ENCODE measurements around the gene MYO1E. TPM values are rescaled to one million over a fixed set of nuclear protein-coding genes. Genes with fewer than 3 reads are reported as not detected.

The MYO1E gene
- polyA plus RNA-seq, 1 donor from 2014 or later, result 0.38 TPM

- H4K20me1 ChIP-seq (ENCODE audit: insufficient read depth), result no peaks in the 10 kb centered on the region
- TF ChIP-seq, protein P1, sequence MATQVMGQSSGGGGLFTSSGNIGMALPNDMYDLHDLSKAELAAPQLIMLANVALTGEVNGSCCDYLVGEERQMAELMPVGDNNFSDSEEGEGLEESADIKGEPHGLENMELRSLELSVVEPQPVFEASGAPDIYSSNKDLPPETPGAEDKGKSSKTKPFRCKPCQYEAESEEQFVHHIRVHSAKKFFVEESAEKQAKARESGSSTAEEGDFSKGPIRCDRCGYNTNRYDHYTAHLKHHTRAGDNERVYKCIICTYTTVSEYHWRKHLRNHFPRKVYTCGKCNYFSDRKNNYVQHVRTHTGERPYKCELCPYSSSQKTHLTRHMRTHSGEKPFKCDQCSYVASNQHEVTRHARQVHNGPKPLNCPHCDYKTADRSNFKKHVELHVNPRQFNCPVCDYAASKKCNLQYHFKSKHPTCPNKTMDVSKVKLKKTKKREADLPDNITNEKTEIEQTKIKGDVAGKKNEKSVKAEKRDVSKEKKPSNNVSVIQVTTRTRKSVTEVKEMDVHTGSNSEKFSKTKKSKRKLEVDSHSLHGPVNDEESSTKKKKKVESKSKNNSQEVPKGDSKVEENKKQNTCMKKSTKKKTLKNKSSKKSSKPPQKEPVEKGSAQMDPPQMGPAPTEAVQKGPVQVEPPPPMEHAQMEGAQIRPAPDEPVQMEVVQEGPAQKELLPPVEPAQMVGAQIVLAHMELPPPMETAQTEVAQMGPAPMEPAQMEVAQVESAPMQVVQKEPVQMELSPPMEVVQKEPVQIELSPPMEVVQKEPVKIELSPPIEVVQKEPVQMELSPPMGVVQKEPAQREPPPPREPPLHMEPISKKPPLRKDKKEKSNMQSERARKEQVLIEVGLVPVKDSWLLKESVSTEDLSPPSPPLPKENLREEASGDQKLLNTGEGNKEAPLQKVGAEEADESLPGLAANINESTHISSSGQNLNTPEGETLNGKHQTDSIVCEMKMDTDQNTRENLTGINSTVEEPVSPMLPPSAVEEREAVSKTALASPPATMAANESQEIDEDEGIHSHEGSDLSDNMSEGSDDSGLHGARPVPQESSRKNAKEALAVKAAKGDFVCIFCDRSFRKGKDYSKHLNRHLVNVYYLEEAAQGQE (IDR thresholded peaks at IDR 0.05; ENCODE audit: borderline replicate concordance), result no peak
- TF ChIP-seq POLR2AphosphoS5 (IDR thresholded peaks at IDR 0.05) (no peak), MXI1 (conservative IDR thresholded peaks at IDR 0.05; ENCODE audit: poor library complexity, severe bottlenecking) (no peak), EZH2 (IDR thresholded peaks at IDR 0.05; ENCODE audit: borderline replicate concordance, insufficient read depth, low read length, poor library complexity, severe bottlenecking) (no peak), SMC3 (conservative IDR thresholded peaks at IDR 0.05; ENCODE audit: poor library complexity) (no peak), TAF1 (IDR thresholded peaks at IDR 0.05; ENCODE audit: low read depth) (no peak), CTCF (IDR thresholded peaks at IDR 0.05; ENCODE audit: poor library complexity, severe bottlenecking) (no peak), RAD21 (conservative IDR thresholded peaks at IDR 0.05) (no peak), EP300 (conservative IDR thresholded peaks at IDR 0.05; ENCODE audit: poor library complexity, severe bottlenecking) (no peak)
- H3K27ac ChIP-seq (ENCODE audit: low read length), result no peak overlapping the region
Observed at GRCh38 chr15:59222906-59223550, 149.6 kb downstream of the MYO1E start.

DNA sequence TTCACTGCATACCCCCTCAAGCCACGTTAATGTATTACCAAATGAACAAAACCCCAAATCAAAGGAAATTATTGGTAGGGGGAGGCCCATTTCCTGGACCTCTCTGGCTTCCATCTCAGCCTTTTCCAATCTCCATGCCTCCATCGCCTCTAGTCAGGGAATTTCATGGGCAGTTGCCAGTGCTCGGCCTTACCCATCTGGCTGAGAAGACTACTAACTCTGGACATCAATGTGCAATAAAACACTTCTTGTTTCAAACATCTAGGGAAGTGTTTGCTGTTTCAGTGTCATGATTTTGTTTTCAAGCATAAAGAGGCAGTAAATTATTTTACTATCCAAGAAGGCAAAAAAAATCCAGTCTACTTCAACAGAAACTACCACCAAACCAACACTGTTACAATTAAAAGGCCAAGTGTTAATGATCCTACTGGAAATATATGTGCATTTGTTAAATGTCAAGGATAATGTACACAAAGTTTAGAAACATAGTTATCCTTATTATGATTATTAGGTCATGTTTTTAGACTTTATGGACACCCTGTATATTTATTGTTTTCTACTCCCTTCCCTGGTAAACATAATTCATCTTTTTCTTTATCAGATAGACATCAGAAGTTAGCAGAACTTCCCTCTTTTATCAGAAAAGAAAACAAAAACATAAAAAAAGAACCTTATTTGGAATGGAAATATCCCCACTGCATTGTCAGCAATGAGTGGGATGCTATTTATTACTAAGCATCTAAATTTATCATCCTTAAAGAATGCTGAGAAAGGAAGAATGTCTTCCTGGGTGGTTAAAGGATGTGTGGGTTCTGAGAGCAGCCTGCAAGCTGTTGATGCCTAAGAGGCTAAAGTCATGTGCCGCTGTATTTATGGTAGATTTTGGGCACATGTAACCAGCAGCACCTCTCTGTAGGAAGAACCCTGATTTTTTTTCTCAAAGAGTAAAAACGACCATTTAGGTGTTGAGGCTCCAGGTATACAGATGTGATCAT lies 150.9 kb downstream of the MYO1E start:
- H3K27me3 ChIP-seq (ENCODE audit: insufficient read depth, low read depth, low read length), result no peaks in the 10 kb centered on the region
- no peaks in the 10 kb centered on the region for H3K36me3 ChIP-seq (ENCODE audit: insufficient read depth, low read length)
- no peaks in the 10 kb centered on the region for H3K79me2 ChIP-seq (replicated peaks; ENCODE audit: insufficient read depth, low read length)
- no peak overlapping the region for H3K27ac ChIP-seq (ENCODE audit: low read length)
- TF ChIP-seq EZH2 (IDR thresholded peaks at IDR 0.05; ENCODE audit: borderline replicate concordance, insufficient read depth, low read length, poor library complexity, severe bottlenecking) (no peak), POLR2AphosphoS5 (IDR thresholded peaks at IDR 0.05) (no peak), RAD21 (conservative IDR thresholded peaks at IDR 0.05) (no peak), TAF1 (IDR thresholded peaks at IDR 0.05; ENCODE audit: low read depth) (no peak), SMC3 (conservative IDR thresholded peaks at IDR 0.05; ENCODE audit: poor library complexity) (no peak), MXI1 (conservative IDR thresholded peaks at IDR 0.05; ENCODE audit: poor library complexity, severe bottlenecking) (no peak), CTCF (IDR thresholded peaks at IDR 0.05; ENCODE audit: poor library complexity, severe bottlenecking) (no peak), EP300 (conservative IDR thresholded peaks at IDR 0.05; ENCODE audit: poor library complexity, severe bottlenecking) (no peak)
- TF ChIP-seq, protein P1 (IDR thresholded peaks at IDR 0.05; ENCODE audit: borderline replicate concordance), result no peak
- no peak overlapping the region for H2AFZ ChIP-seq (ENCODE audit: low read depth, low read length)
- no peak overlapping the region for H3K4me2 ChIP-seq (ENCODE audit: low read length)
- no peaks in the 10 kb centered on the region for H3F3A ChIP-seq (ENCODE audit: insufficient read depth, low read length, poor library complexity, severe bottlenecking)
- H3K9me2 ChIP-seq (ENCODE audit: insufficient read depth, low read length), result no peaks in the 10 kb centered on the region
- no peaks in the 10 kb centered on the region for H4K20me1 ChIP-seq (ENCODE audit: insufficient read depth)
- H3K4me3 ChIP-seq (ENCODE audit: low read length), result no peak overlapping the region
- H3K9me3 ChIP-seq (ENCODE audit: low read length), result no peaks in the 10 kb centered on the region
- H3K9ac ChIP-seq (ENCODE audit: low read length), result no peak overlapping the region

More at GRCh38 chr15:59222906-59223550, 149.6 kb downstream of the MYO1E start:
- Histone ChIP-seq H3K9me3 (ENCODE audit: low read length) (no peaks in the 10 kb centered on the region), H3K36me3 (ENCODE audit: insufficient read depth, low read length) (no peaks in the 10 kb centered on the region), H3K79me2 (replicated peaks; ENCODE audit: insufficient read depth, low read length) (no peaks in the 10 kb centered on the region), H3K4me2 (ENCODE audit: low read length) (no peak overlapping the region), H3F3A (ENCODE audit: insufficient read depth, low read length, poor library complexity, severe bottlenecking) (no peaks in the 10 kb centered on the region), H3K27me3 (ENCODE audit: insufficient read depth, low read depth, low read length) (no peaks in the 10 kb centered on the region), H2AFZ (ENCODE audit: low read depth, low read length) (no peak overlapping the region), H3K9ac (ENCODE audit: low read length) (no peak overlapping the region), H3K4me3 (ENCODE audit: low read length) (no peak overlapping the region), H3K9me2 (ENCODE audit: insufficient read depth, low read length) (no peaks in the 10 kb centered on the region)
